Lower leg skin (tissue), 3 donors: ENCODE data around the gene PACS2.

Experiments used
- CTCF ChIP-seq, 3 donors: fragments of 450-650 bp; IDR thresholded peaks; one replicate each; pipeline ENCODE4 v1.5.1; 2016; ENCODE audit warnings: antibody characterized with exemption in 3 of 3, mild to moderate bottlenecking in 3 of 3, moderate library complexity in 2 of 3
- POLR2A ChIP-seq, 2 donors: fragments of 450-650 bp; IDR thresholded peaks; one replicate each; pipeline ENCODE4 v1.6.1; 2016 to 2017; ENCODE audit warnings: antibody characterized with exemption in 2 of 2, mild to moderate bottlenecking in 1 of 2, moderate library complexity in 1 of 2

GRCh38 chr14:105383083-105383730, 68.7 kb downstream of the PACS2 start:
- TF ChIP-seq CTCF (IDR thresholded peaks at IDR 0.05): no peak
- no peak for TF ChIP-seq POLR2A (IDR thresholded peaks at IDR 0.05)
